ENCODE results near the gene SYNE3. TPM values are rescaled to one million over a fixed set of nuclear protein-coding genes. Genes with fewer than 3 reads are reported as not detected.

Gene SYNE3
- total RNA-seq, 4 donors from 2014 or later, result 14.4 to 18.7 (median 16.6) TPM

DNA sequence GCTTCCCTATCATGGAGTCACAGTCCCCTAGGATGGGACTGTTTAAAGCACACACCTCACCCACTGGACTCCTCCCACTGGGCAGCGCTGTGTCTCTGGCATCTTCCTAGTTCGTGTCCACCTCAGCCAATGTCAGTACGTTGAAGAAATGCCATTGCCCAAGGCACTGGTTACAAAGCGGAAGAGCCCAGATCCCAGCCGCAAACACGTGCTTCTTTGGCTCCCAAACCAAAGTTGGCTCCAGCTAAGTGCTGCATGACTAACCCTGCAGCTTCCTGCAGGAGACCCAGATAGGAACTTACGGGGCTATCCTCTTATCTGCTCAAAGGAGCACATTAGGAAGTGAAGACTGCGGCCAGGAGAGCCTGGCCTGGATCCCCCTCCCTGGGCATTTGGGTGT, 9.3 kb downstream of the SYNE3 start:
- H3K9me3 ChIP-seq, result no peaks in the 10 kb centered on the region
- H3K27ac ChIP-seq (replicated peaks in 1 of 4), result peak overlapping the region; percentile 40 to 58 (median 54)
- H3K36me3 ChIP-seq, result peaks cover 0 to 3% (median 0%) of the 10 kb centered on the region in 4 donors
- intact Hi-C loops (cut with DNase I), result no loop called here
- no peak for TF ChIP-seq POLR2A (IDR thresholded peaks at IDR 0.05; ENCODE audit: low read depth)
- peak; percentile 37 to 70 for TF ChIP-seq POLR2AphosphoS5 (IDR thresholded peaks at IDR 0.05)
- 52% methylated on average over 8 of the region's 8 CpGs for WGBS
- H3K4me3 ChIP-seq, result no peak overlapping the region
- peaks cover 39 to 86% (median 62%) of the 10 kb centered on the region in 4 donors for H3K4me1 ChIP-seq
- no peak for DNase-seq (ENCODE audit: extremely low spot score)
- peaks cover 0 to 35% (median 0%) of the 10 kb centered on the region in 4 donors for H3K27me3 ChIP-seq

DNA sequence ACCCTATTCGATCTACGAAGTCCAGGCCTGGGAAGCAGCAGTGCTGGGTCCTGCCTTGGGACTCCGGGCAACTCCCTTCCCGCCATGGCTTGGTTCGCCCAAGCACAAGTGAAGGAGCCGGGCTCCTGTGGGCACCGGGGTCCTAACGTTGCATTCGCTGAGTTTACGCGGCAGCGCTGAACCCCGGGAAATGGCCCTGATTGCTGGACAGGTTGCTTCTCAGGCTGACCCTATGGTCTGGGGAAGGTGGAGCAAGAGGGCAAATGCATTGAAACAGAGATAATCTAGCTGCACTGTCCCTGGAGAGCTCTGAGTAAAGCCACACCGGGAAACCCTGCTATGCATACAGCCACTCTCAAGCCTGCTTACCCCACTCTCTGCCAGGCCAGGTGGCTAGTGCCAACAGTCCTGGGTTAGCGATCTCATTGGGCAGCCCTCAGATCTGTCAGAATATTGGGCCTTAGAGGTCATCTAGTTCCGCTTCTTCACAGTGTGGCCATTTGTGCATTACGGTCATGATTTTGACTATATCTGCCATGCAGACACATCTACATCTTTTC, 11.3 kb downstream of the SYNE3 start:
- peaks cover 0 to 24% (median 0%) of the 10 kb centered on the region in 4 donors for H3K27me3 ChIP-seq
- peaks cover 46 to 90% (median 79%) of the 10 kb centered on the region in 4 donors for H3K4me1 ChIP-seq
- no peaks in the 10 kb centered on the region for H3K9me3 ChIP-seq
- H3K27ac ChIP-seq (replicated peaks in 1 of 4), result peak overlapping the region in 3 of 4 donors; percentile 24 to 40 (median 28)
- DNase-seq (ENCODE audit: extremely low spot score), result no peak
- peaks cover 0 to 3% (median 0%) of the 10 kb centered on the region in 4 donors for H3K36me3 ChIP-seq
- intact Hi-C loops (cut with DNase I), result no loop called here
- 92% methylated on average over 13 of the region's 17 CpGs for WGBS
- TF ChIP-seq, protein P1, sequence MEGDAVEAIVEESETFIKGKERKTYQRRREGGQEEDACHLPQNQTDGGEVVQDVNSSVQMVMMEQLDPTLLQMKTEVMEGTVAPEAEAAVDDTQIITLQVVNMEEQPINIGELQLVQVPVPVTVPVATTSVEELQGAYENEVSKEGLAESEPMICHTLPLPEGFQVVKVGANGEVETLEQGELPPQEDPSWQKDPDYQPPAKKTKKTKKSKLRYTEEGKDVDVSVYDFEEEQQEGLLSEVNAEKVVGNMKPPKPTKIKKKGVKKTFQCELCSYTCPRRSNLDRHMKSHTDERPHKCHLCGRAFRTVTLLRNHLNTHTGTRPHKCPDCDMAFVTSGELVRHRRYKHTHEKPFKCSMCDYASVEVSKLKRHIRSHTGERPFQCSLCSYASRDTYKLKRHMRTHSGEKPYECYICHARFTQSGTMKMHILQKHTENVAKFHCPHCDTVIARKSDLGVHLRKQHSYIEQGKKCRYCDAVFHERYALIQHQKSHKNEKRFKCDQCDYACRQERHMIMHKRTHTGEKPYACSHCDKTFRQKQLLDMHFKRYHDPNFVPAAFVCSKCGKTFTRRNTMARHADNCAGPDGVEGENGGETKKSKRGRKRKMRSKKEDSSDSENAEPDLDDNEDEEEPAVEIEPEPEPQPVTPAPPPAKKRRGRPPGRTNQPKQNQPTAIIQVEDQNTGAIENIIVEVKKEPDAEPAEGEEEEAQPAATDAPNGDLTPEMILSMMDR (IDR thresholded peaks at IDR 0.05), result no peak
- TF ChIP-seq POLR2AphosphoS5 (IDR thresholded peaks at IDR 0.05) (no peak), EP300 (IDR thresholded peaks at IDR 0.05) (no peak), POLR2A (IDR thresholded peaks at IDR 0.05; ENCODE audit: low read depth) (no peak)
- no peak overlapping the region for H3K4me3 ChIP-seq

DNA sequence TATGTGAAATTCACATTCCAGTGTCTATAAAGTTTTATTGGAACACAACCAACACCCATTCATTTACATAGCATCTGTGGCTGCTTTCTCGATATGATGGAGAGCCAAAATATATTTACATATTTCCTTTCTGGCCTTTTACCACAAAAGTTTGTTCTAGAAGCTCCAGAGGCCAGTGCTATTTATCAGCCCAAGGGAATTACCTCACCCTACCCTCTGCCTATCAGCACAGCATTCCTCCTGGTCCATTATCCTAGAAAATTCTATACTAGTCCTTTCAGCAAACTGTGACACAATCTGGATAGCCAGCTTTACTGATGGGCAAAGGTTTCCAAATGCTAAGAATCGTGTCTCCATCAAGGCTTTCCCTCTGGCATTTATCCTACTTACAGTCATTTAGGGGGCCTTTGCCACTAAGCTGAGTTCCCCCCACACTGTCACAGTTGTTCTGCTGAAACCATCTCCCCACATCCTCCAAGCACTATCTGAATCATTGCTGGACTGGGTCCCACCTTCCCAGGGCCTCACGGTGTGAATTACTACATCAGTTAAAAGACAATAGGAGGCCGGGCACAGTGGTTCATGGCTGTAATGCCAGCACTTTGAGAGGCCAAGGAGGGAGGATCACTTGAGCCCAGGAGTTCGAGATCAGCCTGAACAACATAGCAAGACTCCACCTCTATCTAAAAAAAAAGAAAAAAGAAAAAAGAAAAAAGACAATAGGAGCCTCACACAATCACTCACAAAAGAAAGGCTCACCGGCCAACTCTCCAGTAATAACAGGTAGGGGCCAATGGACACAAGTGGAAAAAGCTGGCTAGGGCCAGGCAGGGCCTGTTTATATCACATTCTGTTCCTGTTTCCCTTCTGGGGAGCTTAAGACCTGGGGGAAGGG, 12.1 kb downstream of the SYNE3 start:
- Histone ChIP-seq H3K36me3 (peaks cover 0 to 3% (median 0%) of the 10 kb centered on the region in 4 donors), H3K4me1 (peaks cover 48 to 89% (median 78%) of the 10 kb centered on the region in 4 donors), H3K9me3 (no peaks in the 10 kb centered on the region), H3K27me3 (peaks cover 0 to 17% (median 0%) of the 10 kb centered on the region in 4 donors), H3K4me3 (no peak overlapping the region), H3K27ac (replicated peaks in 1 of 4) (peak overlapping the region in 3 of 4 donors; percentile 24 to 40 (median 28))
- TF ChIP-seq POLR2A (IDR thresholded peaks at IDR 0.05; ENCODE audit: low read depth) (no peak), POLR2AphosphoS5 (IDR thresholded peaks at IDR 0.05) (no peak), EP300 (IDR thresholded peaks at IDR 0.05) (no peak)
- TF ChIP-seq, protein P1 (IDR thresholded peaks at IDR 0.05), result no peak
- intact Hi-C loops (cut with DNase I), result no loop called here
- no peak for DNase-seq (ENCODE audit: extremely low spot score)
- WGBS, result 65% methylated on average over 6 of the region's 6 CpGs

DNA sequence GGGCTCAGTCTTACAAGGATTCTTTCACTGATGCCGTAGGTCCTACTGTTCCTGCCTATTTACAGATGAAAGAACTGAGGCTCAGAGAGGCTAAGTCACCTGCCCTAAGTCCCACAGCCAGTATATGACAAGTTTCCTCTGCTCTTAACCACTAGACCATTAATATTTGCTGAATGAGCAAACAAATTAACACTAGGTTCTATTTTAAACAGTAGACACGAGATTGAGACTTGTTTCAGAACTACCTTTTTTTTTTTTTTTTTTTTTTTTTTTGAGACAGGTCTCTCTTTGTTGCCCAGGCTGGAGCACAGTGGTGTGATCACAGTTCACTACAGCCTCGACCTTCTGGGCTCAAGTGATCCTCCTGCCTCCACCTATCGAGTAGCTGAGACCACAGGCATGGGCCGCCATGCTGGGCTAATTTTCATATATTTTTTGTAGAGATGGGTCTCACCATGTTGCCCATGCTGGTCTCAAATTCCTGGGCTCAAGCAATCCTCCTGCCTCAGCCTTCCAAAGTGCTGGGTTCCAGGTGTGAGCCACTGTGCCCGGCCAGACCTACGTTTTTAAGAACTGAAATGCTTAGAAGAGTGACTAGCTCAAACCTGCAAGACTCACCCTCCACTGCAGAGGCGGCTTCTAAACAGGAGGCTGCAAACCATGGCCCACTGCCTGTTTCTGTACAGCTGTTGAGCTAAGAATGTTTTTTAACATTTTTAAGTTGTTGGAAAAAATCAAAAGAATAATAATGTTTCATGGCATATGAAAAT, 12.9 kb downstream of the SYNE3 start:
- H3K9me3 ChIP-seq, result no peaks in the 10 kb centered on the region
- H3K4me1 ChIP-seq, result peaks cover 43 to 89% (median 79%) of the 10 kb centered on the region in 4 donors
- DNase-seq (ENCODE audit: extremely low spot score), result no peak
- no peak overlapping the region for H3K27ac ChIP-seq (replicated peaks in 1 of 4)
- no peak for TF ChIP-seq POLR2AphosphoS5 (IDR thresholded peaks at IDR 0.05)
- TF ChIP-seq EP300 (IDR thresholded peaks at IDR 0.05), result no peak
- TF ChIP-seq, protein P1 (IDR thresholded peaks at IDR 0.05), result no peak
- TF ChIP-seq POLR2A (IDR thresholded peaks at IDR 0.05; ENCODE audit: low read depth), result no peak
- no peak overlapping the region for H3K4me3 ChIP-seq
- WGBS, result 90% methylated on average over 8 of the region's 8 CpGs
- peaks cover 0 to 14% (median 0%) of the 10 kb centered on the region in 4 donors for H3K27me3 ChIP-seq
- intact Hi-C loops (cut with DNase I), result no loop called here
- peaks cover 0 to 3% (median 0%) of the 10 kb centered on the region in 4 donors for H3K36me3 ChIP-seq
